ENCODE data around the gene AQP10. TPM values are rescaled to one million over a fixed set of nuclear protein-coding genes. Genes with fewer than 3 reads are reported as not detected.

AQP10 gene
- total and polyA plus RNA-seq, 9 of the 15 experiments (the other 6 are each of a cell fraction or from before 2014, with no cell fraction given): 0.37 to 9.7 (median 1.9) TPM

DNA sequence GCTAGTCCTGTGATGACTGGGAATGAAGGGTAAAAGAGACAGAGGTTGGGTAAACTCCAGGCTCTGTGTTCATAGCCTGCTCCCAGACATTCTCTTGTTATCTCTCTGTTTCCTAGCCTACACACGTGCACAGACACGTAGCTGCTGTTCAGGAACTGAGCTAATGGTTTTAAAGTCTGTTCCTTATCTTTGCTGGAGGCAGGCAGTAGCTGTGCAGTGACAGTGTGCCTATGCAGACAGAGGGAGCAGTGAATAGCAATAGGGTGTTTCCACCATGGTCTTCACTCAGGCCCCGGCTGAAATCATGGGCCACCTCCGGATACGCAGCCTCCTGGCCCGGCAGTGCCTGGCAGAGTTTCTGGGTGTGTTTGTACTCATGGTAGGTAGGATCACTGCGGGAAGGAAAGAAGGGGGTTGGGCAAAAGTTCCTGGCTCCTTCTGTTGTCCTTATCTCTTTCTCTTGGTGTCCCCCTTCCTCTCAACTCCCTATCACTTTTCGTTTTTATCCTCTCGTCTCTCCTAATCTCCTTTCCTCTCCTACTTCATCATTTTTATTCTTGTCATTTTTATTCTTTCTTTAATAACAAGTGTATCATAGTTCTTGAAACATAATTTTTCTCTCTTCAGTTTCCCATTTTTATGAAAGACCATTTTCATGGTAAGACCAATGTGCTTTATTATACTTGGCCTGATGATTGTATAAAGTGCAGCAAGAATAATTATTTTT lies at the start of gene AQP10 (continued):
- TF ChIP-seq PRPF4 (IDR thresholded peaks at IDR 0.05; ENCODE audit: insufficient read depth, low read depth, low read length, poor library complexity, severe bottlenecking) (no peak), KAT8 (IDR thresholded peaks at IDR 0.05; ENCODE audit: low read depth) (no peak), CHCHD3 (CRISPR knock-in tag; IDR thresholded peaks at IDR 0.05) (no peak), E2F3 (CRISPR knock-in tag; IDR thresholded peaks at IDR 0.05) (0 out of 2 replicates have a peak, but pooled peaks have one; percentile 24), CHD4 (IDR thresholded peaks at IDR 0.05; ENCODE audit: insufficient read depth, insufficient replicate concordance, low read depth, low read length, poor library complexity, severe bottlenecking) (no peak), LCOR (CRISPR knock-in tag; IDR thresholded peaks at IDR 0.05) (peak; percentile 76), CTBP1 (IDR thresholded peaks at IDR 0.05; ENCODE audit: borderline replicate concordance) (peak; percentile 88), ZNF121 (CRISPR knock-in tag; conservative IDR thresholded peaks at IDR 0.05) (no peak), MAFF (IDR thresholded peaks at IDR 0.05; ENCODE audit: low read length) (no peak), HNRNPUL1 (IDR thresholded peaks at IDR 0.05; ENCODE audit: low read length) (no peak), NR2C2 (CRISPR knock-in tag; IDR thresholded peaks at IDR 0.05) (no peak), NR2C2 (tag; IDR thresholded peaks at IDR 0.05) (no peak), DPF2 (IDR thresholded peaks at IDR 0.05) (peak; percentile 92), XRCC4 (IDR thresholded peaks at IDR 0.05; ENCODE audit: extremely low read depth, insufficient read depth, insufficient read length) (no peak), SMAD1 (IDR thresholded peaks at IDR 0.05; ENCODE audit: low read depth, low read length, partially characterized antibody) (no peak), PHF20 (IDR thresholded peaks at IDR 0.05; ENCODE audit: partially characterized antibody) (peak; percentile 9), SREBF2 (CRISPR knock-in tag; IDR thresholded peaks at IDR 0.05) (no peak), ZNF253 (CRISPR knock-in tag; conservative IDR thresholded peaks at IDR 0.05) (no peak), ZBTB5 (IDR thresholded peaks at IDR 0.05) (no peak), ZNF57 (CRISPR knock-in tag; IDR thresholded peaks at IDR 0.05) (no peak), IRF9 (tag; IDR thresholded peaks at IDR 0.05) (no peak)
- TF ChIP-seq, protein P1, sequence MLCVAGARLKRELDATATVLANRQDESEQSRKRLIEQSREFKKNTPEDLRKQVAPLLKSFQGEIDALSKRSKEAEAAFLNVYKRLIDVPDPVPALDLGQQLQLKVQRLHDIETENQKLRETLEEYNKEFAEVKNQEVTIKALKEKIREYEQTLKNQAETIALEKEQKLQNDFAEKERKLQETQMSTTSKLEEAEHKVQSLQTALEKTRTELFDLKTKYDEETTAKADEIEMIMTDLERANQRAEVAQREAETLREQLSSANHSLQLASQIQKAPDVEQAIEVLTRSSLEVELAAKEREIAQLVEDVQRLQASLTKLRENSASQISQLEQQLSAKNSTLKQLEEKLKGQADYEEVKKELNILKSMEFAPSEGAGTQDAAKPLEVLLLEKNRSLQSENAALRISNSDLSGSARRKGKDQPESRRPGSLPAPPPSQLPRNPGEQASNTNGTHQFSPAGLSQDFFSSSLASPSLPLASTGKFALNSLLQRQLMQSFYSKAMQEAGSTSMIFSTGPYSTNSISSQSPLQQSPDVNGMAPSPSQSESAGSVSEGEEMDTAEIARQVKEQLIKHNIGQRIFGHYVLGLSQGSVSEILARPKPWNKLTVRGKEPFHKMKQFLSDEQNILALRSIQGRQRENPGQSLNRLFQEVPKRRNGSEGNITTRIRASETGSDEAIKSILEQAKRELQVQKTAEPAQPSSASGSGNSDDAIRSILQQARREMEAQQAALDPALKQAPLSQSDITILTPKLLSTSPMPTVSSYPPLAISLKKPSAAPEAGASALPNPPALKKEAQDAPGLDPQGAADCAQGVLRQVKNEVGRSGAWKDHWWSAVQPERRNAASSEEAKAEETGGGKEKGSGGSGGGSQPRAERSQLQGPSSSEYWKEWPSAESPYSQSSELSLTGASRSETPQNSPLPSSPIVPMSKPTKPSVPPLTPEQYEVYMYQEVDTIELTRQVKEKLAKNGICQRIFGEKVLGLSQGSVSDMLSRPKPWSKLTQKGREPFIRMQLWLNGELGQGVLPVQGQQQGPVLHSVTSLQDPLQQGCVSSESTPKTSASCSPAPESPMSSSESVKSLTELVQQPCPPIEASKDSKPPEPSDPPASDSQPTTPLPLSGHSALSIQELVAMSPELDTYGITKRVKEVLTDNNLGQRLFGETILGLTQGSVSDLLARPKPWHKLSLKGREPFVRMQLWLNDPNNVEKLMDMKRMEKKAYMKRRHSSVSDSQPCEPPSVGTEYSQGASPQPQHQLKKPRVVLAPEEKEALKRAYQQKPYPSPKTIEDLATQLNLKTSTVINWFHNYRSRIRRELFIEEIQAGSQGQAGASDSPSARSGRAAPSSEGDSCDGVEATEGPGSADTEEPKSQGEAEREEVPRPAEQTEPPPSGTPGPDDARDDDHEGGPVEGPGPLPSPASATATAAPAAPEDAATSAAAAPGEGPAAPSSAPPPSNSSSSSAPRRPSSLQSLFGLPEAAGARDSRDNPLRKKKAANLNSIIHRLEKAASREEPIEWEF (CRISPR knock-in tag; IDR thresholded peaks at IDR 0.05): no peak
